ENCODE results near the gene OSBP2.

Gene OSBP2

DNA sequence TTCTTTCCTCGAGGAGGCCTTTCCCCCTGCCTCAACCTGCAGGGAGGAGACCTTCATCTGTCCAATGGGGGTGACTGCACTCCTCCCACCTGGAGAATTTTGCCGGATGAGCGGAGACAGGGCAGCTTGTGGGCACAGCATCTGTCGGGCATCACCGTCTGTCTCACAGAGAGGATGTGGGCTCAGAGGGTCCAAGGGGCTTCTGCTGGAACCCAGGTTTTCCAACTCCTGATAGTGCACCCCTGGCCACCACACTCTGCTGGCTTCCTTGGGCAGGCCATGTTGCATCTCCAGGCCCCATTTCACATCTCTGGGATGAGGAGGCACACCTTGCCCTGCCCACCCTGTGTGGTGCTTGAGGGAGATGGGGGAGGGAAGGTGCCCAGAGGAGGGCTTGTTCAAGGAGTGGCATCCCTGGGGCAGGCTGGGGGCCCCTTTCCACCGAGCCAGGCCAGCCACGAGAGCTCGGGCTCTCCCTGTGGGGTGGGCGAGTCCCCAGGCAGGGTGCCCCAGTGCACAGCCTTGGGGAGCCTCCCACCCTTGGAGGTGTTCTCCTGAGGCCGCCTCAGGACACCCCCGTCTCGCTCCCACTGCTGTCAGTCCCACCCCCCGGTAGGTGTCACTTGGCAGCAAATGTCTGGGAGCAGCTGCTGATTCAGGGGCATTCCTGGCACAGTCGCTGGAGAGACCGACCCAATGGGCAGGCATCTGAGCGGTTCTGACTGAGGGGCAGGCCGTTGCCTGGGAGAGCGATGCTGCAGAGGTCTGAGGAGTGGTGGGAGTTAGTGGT, 189.7 kb downstream of the OSBP2 start:
- no peak for DNase-seq

GRCh38 chr22:30885001-30885366, 190.3 kb downstream of the OSBP2 start:
- no peak for DNase-seq

- DNase-seq, result no peak
These were observed 190.9 kb downstream of the OSBP2 start for GRCh38 chr22:30885591-30885990.

- DNase-seq, result no peak
These were observed 192.8 kb downstream of the OSBP2 start for GRCh38 chr22:30887453-30887852.

- DNase-seq, result no peak
These were observed 193.2 kb downstream of the OSBP2 start for GRCh38 chr22:30887861-30888260.

DNA sequence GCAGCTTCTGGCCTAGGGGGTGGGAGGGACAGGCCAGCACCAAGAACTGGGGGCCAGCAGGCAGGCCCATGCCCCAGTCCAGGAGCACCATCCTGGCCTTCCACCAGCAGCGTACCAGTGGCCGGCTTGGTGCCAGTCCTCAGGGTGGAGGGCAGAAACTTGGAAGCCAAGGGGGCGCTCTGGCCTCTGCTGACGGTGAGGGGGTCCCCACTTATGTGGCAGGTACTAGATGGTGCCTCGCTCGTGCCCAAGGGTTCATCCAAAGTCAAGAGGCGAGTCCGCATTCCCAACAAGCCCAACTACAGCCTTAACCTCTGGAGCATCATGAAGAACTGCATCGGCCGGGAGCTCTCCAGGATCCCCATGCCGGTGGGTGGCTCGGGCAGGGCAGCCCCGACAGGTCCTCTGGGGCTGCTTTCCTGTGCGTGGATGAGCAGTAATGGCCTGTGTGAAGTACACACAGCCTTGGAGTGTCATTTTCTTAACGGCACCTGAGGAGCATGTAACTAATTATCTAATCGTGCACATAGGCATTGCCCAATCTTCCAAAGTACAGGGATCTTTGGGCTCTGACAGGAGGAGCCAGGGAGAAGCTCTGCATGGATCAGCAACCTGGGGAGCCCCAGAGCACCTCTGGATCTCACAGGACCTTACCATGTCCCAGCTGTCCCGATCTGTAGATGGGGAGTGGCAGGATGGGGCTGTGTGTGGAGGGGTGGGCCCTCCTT, 194.8 kb downstream of the OSBP2 start:
- DNase-seq, result no peak

- no peak for DNase-seq
These were observed 195.4 kb downstream of the OSBP2 start for GRCh38 chr22:30889996-30890480.

- peak; percentile 30 for DNase-seq
These were observed 196.2 kb downstream of the OSBP2 start for GRCh38 chr22:30890686-30891442.

- no peak for DNase-seq
These were observed 196.7 kb downstream of the OSBP2 start for GRCh38 chr22:30891443-30891755.

DNA sequence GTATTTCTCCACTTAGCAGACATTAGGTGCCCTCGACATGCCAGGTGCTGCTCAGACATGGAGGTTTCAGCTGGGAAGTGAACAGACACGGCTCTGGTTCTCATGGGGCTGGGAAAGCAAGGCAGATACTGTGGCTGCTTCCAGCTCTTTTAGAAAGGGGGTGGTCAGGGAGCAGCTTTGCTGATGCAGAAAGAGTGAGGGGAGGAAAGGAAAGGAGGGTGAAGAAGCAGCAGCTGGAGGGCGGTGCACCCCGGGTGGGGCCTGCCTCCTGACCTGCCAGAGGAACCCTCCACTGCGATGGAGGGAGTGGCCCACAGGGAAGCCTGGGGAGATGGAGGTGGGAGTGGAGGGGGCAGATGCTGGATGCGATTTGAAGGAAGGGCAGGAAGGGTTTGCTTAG, 197.1 kb downstream of the OSBP2 start:
- DNase-seq, result no peak

- DNase-seq, result no peak
These were observed 197.6 kb downstream of the OSBP2 start for GRCh38 chr22:30892286-30892685.

DNA sequence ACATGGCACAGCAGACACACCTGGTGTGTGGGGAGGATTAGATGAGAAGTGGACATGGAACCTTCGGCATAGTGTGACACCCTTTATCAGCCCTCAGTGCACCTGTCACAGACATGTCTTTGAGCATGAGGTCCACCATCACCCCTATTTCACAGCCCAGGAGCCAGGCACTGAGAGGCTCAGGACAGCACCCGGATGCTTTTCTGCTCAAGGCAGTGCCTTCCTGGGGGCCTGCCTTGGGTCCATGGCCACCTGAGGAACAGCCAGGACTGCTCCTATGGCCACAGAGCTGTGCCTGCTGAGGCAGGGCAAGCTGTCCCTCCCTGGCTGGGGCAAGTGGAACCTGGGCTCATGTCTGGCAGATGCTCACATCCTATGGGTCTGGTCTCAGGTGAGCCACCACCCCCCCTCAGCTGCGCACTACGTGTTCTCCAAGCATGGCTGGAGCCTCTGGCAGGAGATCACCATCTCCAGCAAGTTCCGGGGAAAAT, 198.1 kb downstream of the OSBP2 start:
- no peak for DNase-seq

GRCh38 chr22:30893434-30894370, 199.0 kb downstream of the OSBP2 start:
- no peak for DNase-seq

DNA sequence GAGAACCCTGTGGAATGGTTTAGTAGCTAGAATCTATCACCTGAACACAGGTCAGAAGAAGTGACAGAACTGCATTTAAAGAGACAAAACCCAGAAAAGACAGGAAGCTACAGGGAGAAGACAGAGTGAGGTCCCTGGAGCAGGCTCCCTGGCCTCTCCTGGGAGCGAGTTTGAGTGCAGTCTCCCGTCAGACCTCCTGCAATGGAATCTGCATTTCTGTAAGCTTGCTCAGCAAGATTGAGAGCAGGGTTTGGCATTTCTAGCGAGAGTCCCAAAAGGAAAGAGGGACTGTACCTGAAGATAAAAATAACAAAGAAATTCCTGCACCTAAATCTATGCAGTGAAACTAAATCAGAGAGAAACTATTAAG, 199.7 kb downstream of the OSBP2 start:
- DNase-seq, result no peak

DNA sequence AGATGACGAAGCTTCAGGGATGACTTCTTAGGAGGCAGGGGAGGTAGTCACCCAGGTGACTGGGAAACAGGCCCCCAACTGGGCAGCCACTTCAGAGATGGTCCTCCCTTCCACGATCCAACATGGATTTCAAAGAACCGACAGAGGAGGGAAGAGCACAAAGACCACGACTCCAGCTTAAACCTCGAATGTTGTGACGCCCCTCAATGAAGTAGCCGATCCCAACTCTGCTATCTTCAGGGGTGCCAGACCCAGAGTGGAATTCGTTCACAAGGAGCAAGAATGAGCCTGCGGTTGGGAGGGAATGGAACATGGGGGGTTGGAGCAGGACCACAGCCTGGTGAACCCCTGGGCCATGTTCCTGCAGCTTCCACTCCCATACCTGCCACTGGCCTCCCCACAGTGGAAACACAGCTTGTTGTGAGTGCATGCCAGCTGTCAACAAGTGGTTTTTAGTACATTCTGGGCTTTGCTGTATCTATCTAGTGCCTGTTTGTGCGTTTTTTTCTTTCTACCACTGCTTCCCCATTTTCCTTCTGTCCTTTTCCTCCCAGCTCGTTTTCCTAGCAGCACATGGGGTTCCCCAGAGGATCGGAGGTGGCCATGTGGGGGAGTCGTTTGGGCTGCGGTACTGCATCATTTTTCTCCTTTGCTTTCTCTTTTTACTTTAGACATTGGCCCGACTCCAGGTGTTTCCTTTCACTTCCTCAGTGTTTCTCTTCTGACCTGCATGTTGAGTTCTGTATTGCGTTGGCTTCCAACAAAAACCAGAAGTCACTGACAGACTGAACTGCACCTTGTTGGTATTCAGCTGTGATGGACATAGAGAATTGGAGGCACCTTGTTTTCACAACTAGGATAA, 208.1 kb downstream of the OSBP2 start:
- no peak for DNase-seq

GRCh38 chr22:30903876-30904460, 209.3 kb downstream of the OSBP2 start:
- no peak for DNase-seq

DNA sequence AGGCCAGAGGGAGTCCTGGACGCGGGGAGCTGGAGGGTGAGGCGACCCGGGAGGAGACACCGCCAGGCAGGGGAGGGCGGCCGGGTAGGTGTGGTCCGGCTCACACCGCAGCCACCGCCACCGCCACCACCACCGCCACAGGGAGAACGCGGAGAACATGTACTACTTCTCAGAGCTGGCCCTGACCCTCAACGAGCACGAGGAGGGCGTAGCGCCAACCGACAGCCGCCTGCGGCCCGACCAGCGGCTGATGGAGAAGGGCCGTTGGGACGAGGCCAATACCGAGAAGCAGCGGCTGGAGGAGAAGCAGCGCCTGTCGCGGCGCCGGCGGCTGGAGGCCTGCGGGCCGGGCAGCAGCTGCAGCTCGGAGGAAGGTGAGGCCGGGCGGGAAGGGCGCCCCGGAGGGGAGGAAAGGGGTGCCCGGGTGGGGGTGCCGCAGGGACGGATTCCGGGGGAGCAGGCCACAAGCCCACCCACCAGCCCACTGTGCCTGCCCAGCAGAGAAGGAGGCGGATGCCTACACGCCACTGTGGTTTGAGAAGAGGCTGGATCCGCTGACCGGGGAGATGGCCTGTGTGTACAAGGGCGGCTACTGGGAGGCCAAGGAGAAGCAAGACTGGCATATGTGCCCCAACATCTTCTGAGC, 211.1 kb downstream of the OSBP2 start:
- no peak for DNase-seq

DNA sequence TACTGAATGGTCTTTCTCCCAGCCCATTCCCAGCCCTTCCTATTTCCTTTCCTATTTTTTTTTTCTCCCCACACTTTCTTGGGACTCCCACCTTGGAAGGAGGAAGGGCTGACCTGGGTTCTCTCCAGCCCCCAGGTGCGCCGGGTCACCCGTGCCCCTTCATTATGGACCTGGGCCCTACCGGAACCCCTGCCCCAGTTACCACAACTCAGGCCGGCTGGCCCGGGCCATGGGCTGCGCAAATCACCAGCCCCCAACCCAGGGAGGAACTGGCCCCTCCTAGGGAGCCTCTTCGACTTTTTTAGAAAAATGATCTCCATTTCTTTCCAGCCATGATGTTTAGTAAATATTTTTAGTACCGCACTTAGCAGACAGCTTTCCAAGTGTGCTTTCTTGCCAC, 211.7 kb downstream of the OSBP2 start:
- no peak for DNase-seq

DNA sequence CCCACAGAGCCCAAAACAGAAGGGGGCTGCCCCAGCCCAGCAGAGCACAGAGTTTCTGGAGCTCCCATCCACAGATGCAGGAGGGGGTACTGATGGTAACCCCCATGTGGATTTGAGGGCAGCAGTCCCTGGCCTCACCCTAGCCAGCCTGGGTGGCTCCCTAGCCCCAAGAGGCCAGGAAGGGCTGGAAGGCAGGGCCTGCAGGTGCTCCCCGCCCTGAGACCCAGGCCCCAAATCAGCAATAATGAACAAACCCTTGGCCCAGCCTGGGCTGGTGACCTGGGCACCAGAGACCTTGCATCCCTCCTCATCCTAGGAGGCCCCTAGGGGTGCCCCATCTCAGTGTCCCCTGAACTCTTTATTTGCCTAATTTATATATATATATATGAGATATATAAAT, 212.3 kb downstream of the OSBP2 start:
- DNase-seq, result no peak

DNA sequence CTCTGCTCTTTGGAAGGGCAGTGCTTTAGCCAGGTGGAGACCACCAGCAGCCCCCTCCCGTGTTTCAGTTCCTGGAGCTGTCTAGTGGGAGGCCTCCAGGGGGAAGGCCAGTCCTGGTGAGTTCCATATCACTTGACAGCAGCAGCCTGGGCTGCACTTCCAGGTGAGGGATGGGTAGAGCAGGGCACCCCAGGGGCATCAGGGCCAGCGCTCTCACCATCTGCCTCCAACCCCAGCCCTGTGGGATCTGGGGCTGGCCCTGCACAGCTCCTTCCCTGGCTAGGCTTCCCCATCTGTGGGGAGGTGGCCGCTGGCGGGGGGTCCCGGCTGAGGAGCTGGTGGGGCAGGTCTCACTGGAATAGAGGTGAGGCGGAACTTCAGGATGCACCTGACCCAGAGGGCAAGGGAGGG, 213.4 kb downstream of the OSBP2 start:
- no peak for DNase-seq

- no peak for DNase-seq
These were observed 214.6 kb downstream of the OSBP2 start for GRCh38 chr22:30909306-30909705.

Measured in stimulated activated CD4-positive, alpha-beta T cell treated with anti-CD3 and anti-CD28 coated beads, Interleukin-1b, Interleukin-23, amount 100 ng/mL, for 48 hours (primary cell).